Sigmoid colon (tissue), 7 donors: ENCODE results near the gene NQO2. TPM values are rescaled to one million over a fixed set of nuclear protein-coding genes. Genes with fewer than 3 reads are reported as not detected.
"Not testable (repeated sequence)": the region's sequence is repeated elsewhere in the genome, so short reads cannot be mapped to it uniquely, and the experiment has no call there.

Experiments
- DNase-seq: peaks from one replicate; pipeline ENCODE4 v3.0.0-alpha.2; 2019
- H3K27ac ChIP-seq, 4 donors: fragments of 200-600 bp; sonication (generic); one replicate each; pipeline ENCODE4 v1.5.1; 2016 to 2019; ENCODE audit warnings: mild to moderate bottlenecking in 1 of 4
- H3K27me3 ChIP-seq, 3 donors: fragments of 200-600 bp; sonication (generic); one replicate each; pipeline ENCODE4 v1.5.1; 2019; ENCODE audit warnings: mild to moderate bottlenecking in 1 of 3
- H3K36me3 ChIP-seq, 4 donors: fragments of 200-600 bp; sonication (generic); one replicate each; pipeline ENCODE4 v1.5.1; 2016 to 2019
- H3K4me1 ChIP-seq, 4 donors: fragments of 200-600 bp; sonication (generic); one replicate each; pipeline ENCODE4 v1.5.1; 2017 to 2019
- H3K4me3 ChIP-seq, 4 donors: fragments of 200-600 bp; sonication (generic); one replicate each; pipeline ENCODE4 v1.5.1; 2017 to 2019; ENCODE audit warnings: mild to moderate bottlenecking in 2 of 4, moderate library complexity in 1 of 4
- H3K9me3 ChIP-seq, 4 donors: fragments of 200-600 bp in 3 of 4; sonication (generic) in 3 of 4; one replicate each; pipeline versions ENCODE4 v1.5.1 to v1.6.1; 2013 to 2019
- CTCF ChIP-seq, 4 experiments: fragments of 450-650 bp in 3 of 4; fragments of 200-600 bp in 1 of 4; IDR thresholded peaks; one replicate each; pipeline ENCODE4 v1.5.1; 2016 to 2019; ENCODE audit warnings: antibody characterized with exemption in 4 of 4, mild to moderate bottlenecking in 3 of 4, moderate library complexity in 2 of 4
- EP300 ChIP-seq, 4 donors: sonication (generic); formaldehyde crosslinking; IDR thresholded peaks; one replicate each; pipeline ENCODE4 v1.6.1; 2017; ENCODE audit warnings: antibody characterized with exemption in 4 of 4
- POLR2A ChIP-seq, 2 donors: fragments of 450-650 bp; IDR thresholded peaks; one replicate each; pipeline ENCODE4 v1.6.1; 2016; ENCODE audit warnings: antibody characterized with exemption in 2 of 2, mild to moderate bottlenecking in 2 of 2, moderate library complexity in 2 of 2
- POLR2AphosphoS5 ChIP-seq, 4 donors: sonication (generic); formaldehyde crosslinking; IDR thresholded peaks; one replicate each; pipeline ENCODE4 v1.6.1; 2017; ENCODE audit warnings: antibody characterized with exemption in 4 of 4
- WGBS, 2 donors: extraction: QIAGEN DNeasy Blood & Tissue Kit; methylation state at CpG; one replicate each; pipeline ENCODE4 v1.1.7; 2013; 5-methylcytosine and 5-hydroxymethylcytosine counted together
- intact Hi-C: fragments of 100-400 bp; cut with DNase I; formaldehyde crosslinking; loops from one replicate; pipeline ENCODE4 v1.15.1; 2023
- polyA plus RNA-seq, 3 donors: library from polyadenylated mRNA; stranded (reverse); fragments of 200-250 nt; gene quantifications; one replicate each; pipeline ENCODE4 v1.2.3, GENCODE V29; 2013
- total RNA-seq, 4 donors: library from RNA; depleted of rRNA; stranded (reverse); fragments of >200 nt; gene quantifications; one replicate each; pipeline ENCODE4 v1.1.0, GENCODE V29; 2016
- donor health status: healthy with polysubstance abuse.
- donor health status: Bipolar disorder and iron deficiency.
- donor health status: healthy.

NQO2 gene
- total and polyA plus RNA-seq, 7 donors: 12.5 to 33.2 (median 16.1) TPM

GRCh38 chr6:2990932-2991506 lies 8.7 kb upstream of the NQO2 start:
- Histone ChIP-seq H3K36me3 (no peaks in the 10 kb centered on the region), H3K4me1 (peaks cover 0 to 33% (median 29%) of the 10 kb centered on the region in 4 donors), H3K27me3 (no peaks in the 10 kb centered on the region), H3K4me3 (peak overlapping the region; percentile 69 to 90 (median 86)), H3K9me3 (no peaks in the 10 kb centered on the region), H3K27ac (peak overlapping the region; percentile 95 to 98 (median 96))
- no peak for TF ChIP-seq POLR2A (IDR thresholded peaks at IDR 0.05)
- no peak for TF ChIP-seq EP300 (IDR thresholded peaks at IDR 0.05)
- no peak for TF ChIP-seq POLR2AphosphoS5 (IDR thresholded peaks at IDR 0.05)
- no peak for TF ChIP-seq CTCF (IDR thresholded peaks at IDR 0.05)
- DNase-seq: no peak
- intact Hi-C loops: no loop called here
- 3 to 7% methylated on average over 10 of the region's 10 CpGs for WGBS, 2 donors

- Histone ChIP-seq H3K27ac (peak overlapping the region in 1 of 4 donors; percentile 95), H3K9me3 (no peaks in the 10 kb centered on the region), H3K4me1 (peaks cover 0 to 21% (median 16%) of the 10 kb centered on the region in 4 donors), H3K36me3 (no peaks in the 10 kb centered on the region), H3K4me3 (no peak overlapping the region), H3K27me3 (no peaks in the 10 kb centered on the region)
- intact Hi-C loops: no loop called here
- DNase-seq: no peak
- TF ChIP-seq EP300 (IDR thresholded peaks at IDR 0.05) (no peak), POLR2A (IDR thresholded peaks at IDR 0.05) (no peak), POLR2AphosphoS5 (IDR thresholded peaks at IDR 0.05) (no peak), CTCF (IDR thresholded peaks at IDR 0.05) (no peak)
- WGBS, 2 donors: 78 to 95% methylated on average over 6 of the region's 6 CpGs
These were observed 7.2 kb upstream of the NQO2 start for GRCh38 chr6:2992330-2992979.

- H3K27ac ChIP-seq: no peak overlapping the region
- H3K4me3 ChIP-seq: no peak overlapping the region
- H3K27me3 ChIP-seq: no peaks in the 10 kb centered on the region
- H3K36me3 ChIP-seq: no peaks in the 10 kb centered on the region
- peaks cover 0 to 16% (median 11%) of the 10 kb centered on the region in 4 donors for H3K4me1 ChIP-seq
- intact Hi-C loops: no loop called here
- TF ChIP-seq CTCF (IDR thresholded peaks at IDR 0.05) (no peak), POLR2A (IDR thresholded peaks at IDR 0.05) (no peak), POLR2AphosphoS5 (IDR thresholded peaks at IDR 0.05) (no peak), EP300 (IDR thresholded peaks at IDR 0.05) (no peak)
- H3K9me3 ChIP-seq: no peaks in the 10 kb centered on the region
- no peak for DNase-seq
- WGBS, 2 donors: 96% methylated on average over 4 of the region's 4 CpGs
These were observed 5.9 kb upstream of the NQO2 start for GRCh38 chr6:2993755-2994317.

GRCh38 chr6:2998249-2998997 lies 1.3 kb upstream of the NQO2 start:
- H3K4me1 ChIP-seq: peaks cover 0 to 21% (median 16%) of the 10 kb centered on the region in 4 donors
- WGBS, 2 donors: 3 to 4% methylated on average over 11 to 12 of the region's 16 CpGs
- H3K27me3 ChIP-seq, H3K36me3 ChIP-seq, H3K9me3 ChIP-seq, DNase-seq: not testable (repeated sequence)
- H3K4me3 ChIP-seq: peak overlapping the region in 3 of 4 donors; percentile 58 to 93 (median 79)
- H3K27ac ChIP-seq: peak overlapping the region; percentile 85 to 90 (median 89)
- intact Hi-C loops: loop anchor here (1.0 to 5.0 kb wide), 2 partner anchors 59 to 259 kb away; partner anchors contain the start of gene PSMG4
- TF ChIP-seq CTCF (IDR thresholded peaks at IDR 0.05): peak; percentile 64 to 84 (median 73)
